Adrenal gland (tissue), 12 donors: ENCODE data around the gene GATA1. TPM values are rescaled to one million over a fixed set of nuclear protein-coding genes. Genes with fewer than 3 reads are reported as not detected.

ENCODE experiments used
- DNase-seq, 7 donors: peaks; one replicate each; pipeline ENCODE4 v3.0.0-alpha.2; 2019 to 2020
- H3K27ac ChIP-seq, 5 donors: fragments of 200-600 bp; sonication (generic) in 4 of 5; 1 replicate in 3 of 5; 2 replicates in 2 of 5; pipeline versions ENCODE4 v1.5.1 to v1.8.0; 2016 to 2020; ENCODE audit warnings: mild to moderate bottlenecking in 1 of 5
- H3K27me3 ChIP-seq: fragments of 200-600 bp; 2 replicates; pipeline ENCODE4 v1.8.0; 2021
- H3K36me3 ChIP-seq, 2 donors: fragments of 200-600 bp; replicated peaks in 1 of 2; 1 replicate in 1 of 2; 2 replicates in 1 of 2; pipeline versions ENCODE4 v1.5.1 to v1.8.0; 2018 to 2022
- H3K4me1 ChIP-seq, 2 donors: fragments of 200-600 bp; replicated peaks in 1 of 2; 1 replicate in 1 of 2; 2 replicates in 1 of 2; pipeline versions ENCODE4 v1.5.1 to v1.8.0; 2018 to 2021
- H3K4me3 ChIP-seq, 4 donors: fragments of 200-600 bp; sonication (generic) in 3 of 4; one replicate each; pipeline ENCODE4 v1.5.1; 2016 to 2018
- H3K9me3 ChIP-seq, 3 donors: fragments of 200-600 bp; sonication (generic) in 1 of 3; replicated peaks in 1 of 3; 1 replicate in 2 of 3; 2 replicates in 1 of 3; pipeline versions ENCODE4 v1.5.1 to v1.8.0; 2016 to 2021
- CTCF ChIP-seq, 6 experiments: fragments of 450-650 bp in 4 of 6; fragments of 200-600 bp in 2 of 6; sonication (generic) in 1 of 6; IDR thresholded peaks; 1 replicate in 5 of 6; 2 replicates in 1 of 6; pipeline versions ENCODE4 v1.5.1 to v1.8.0; 2016 to 2021; ENCODE audit warnings: antibody characterized with exemption in 6 of 6, mild to moderate bottlenecking in 2 of 6, moderate library complexity in 1 of 6
- POLR2A ChIP-seq, 2 donors: fragments of 450-650 bp; IDR thresholded peaks; one replicate each; pipeline ENCODE4 v1.6.1; 2017; ENCODE audit warnings: antibody characterized with exemption in 2 of 2, mild to moderate bottlenecking in 2 of 2, moderate library complexity in 1 of 2
- WGBS, 4 donors: extraction: QIAGEN DNeasy Blood & Tissue Kit in 2 of 4; methylation state at CpG; one replicate each; pipeline versions ENCODE4 v1.1.5 to v1.1.7; 2013 to 2017; 5-methylcytosine and 5-hydroxymethylcytosine counted together
- intact Hi-C, 2 donors: fragments of 100-400 bp; cut with DNase I; formaldehyde crosslinking; loops; one replicate each; pipeline versions ENCODE4 v1.14.1 to v1.15.0; 2022 to 2023
- polyA plus RNA-seq, 3 donors: library from polyadenylated mRNA; stranded (reverse); fragments of 200-250 nt in 2 of 3; fragments of 350-450 nt in 1 of 3; fragmentation: Illumina TruSeq in 1 of 3; extraction: RNeasy Lipid Tissue Mini Kit (QIAGEN cat#74804) in 1 of 3; gene quantifications; one replicate each; pipeline ENCODE4 v1.2.3, GENCODE V29; 2013 to 2014
- total RNA-seq, 9 donors: library from RNA; depleted of rRNA in 4 of 9; stranded (reverse); fragments of >200 nt in 4 of 9; fragments of 120-200 nt in 1 of 9; fragmentation: NEBNext Ultra II Directional in 1 of 9; extraction: Animal tissue kit (Norgen Biotek cat#: 25700) in 1 of 9; gene quantifications; one replicate each; pipeline versions ENCODE4 v1.1.0 to v1.2.4, GENCODE V29; 2013 to 2023
- donor health status: healthy with polysubstance abuse.
- donor health status: Bipolar disorder and iron deficiency.
- donor health status: DM: yes; HTN: yes; CAD: no.
- donor health status: DM: no; HTN: no; CAD: no.
- donor health status: DM: no; HTN: no; CAD: no.
- donor health status: DM: yes; HTN: yes; CAD: no.

The GATA1 gene
- total and polyA plus RNA-seq, 12 donors: 0.27 to 0.43 (median 0.33) TPM; not detected in 9

GRCh38 chrX:48794340-48794910, 8.0 kb downstream of the GATA1 start:
- Histone ChIP-seq H3K4me3 (no peak overlapping the region), H3K27me3 (no peaks in the 10 kb centered on the region), H3K27ac (no peak overlapping the region), H3K9me3 (no peaks in the 10 kb centered on the region), H3K36me3 (no peaks in the 10 kb centered on the region), H3K4me1 (no peaks in the 10 kb centered on the region)
- intact Hi-C loops: loop anchor here in 1 of 2 donors (10.0 kb wide), 1 partner anchor 110 kb away; no protein-coding TSS in a partner anchor
- TF ChIP-seq POLR2A (IDR thresholded peaks at IDR 0.05) (no peak), CTCF (IDR thresholded peaks at IDR 0.05) (no peak)
- 82 to 92% (median 85%) methylated on average over 8 to 12 of the region's 12 CpGs for WGBS, 4 donors
- no peak for DNase-seq

GRCh38 chrX:48794911-48795515, 8.6 kb downstream of the GATA1 start:
- 48 to 74% (median 58%) methylated on average over 3 to 8 of the region's 8 CpGs for WGBS, 4 donors
- intact Hi-C loops: loop anchor here in 1 of 2 donors (10.0 kb wide), 1 partner anchor 110 kb away; no protein-coding TSS in a partner anchor
- H3K4me3 ChIP-seq: no peak overlapping the region
- no peaks in the 10 kb centered on the region for H3K4me1 ChIP-seq
- H3K27ac ChIP-seq: no peak overlapping the region
- H3K27me3 ChIP-seq: no peaks in the 10 kb centered on the region
- no peak for DNase-seq
- no peaks in the 10 kb centered on the region for H3K36me3 ChIP-seq
- H3K9me3 ChIP-seq: no peaks in the 10 kb centered on the region
- TF ChIP-seq CTCF (IDR thresholded peaks at IDR 0.05) (no peak), POLR2A (IDR thresholded peaks at IDR 0.05) (no peak)

GRCh38 chrX:48798318-48798717, 11.9 kb downstream of the GATA1 start:
- Histone ChIP-seq H3K27ac (no peak overlapping the region), H3K27me3 (no peaks in the 10 kb centered on the region), H3K36me3 (no peaks in the 10 kb centered on the region), H3K4me3 (no peak overlapping the region), H3K4me1 (no peaks in the 10 kb centered on the region), H3K9me3 (no peaks in the 10 kb centered on the region)
- 72 to 79% (median 77%) methylated on average over 2 of the region's 2 CpGs for WGBS, 4 donors
- intact Hi-C loops: loop anchor here in 1 of 2 donors (10.0 kb wide), 1 partner anchor 106 kb away; no protein-coding TSS in a partner anchor
- TF ChIP-seq POLR2A (IDR thresholded peaks at IDR 0.05) (no peak), CTCF (IDR thresholded peaks at IDR 0.05) (no peak)
- no peak for DNase-seq

- H3K27ac ChIP-seq: peak overlapping the region; percentile 53 to 96 (median 93)
- TF ChIP-seq CTCF (IDR thresholded peaks at IDR 0.05) (no peak), POLR2A (IDR thresholded peaks at IDR 0.05) (no peak)
- no peaks in the 10 kb centered on the region for H3K4me1 ChIP-seq
- 19 to 58% (median 37%) methylated on average over 10 to 17 of the region's 17 CpGs for WGBS, 4 donors
- H3K9me3 ChIP-seq: no peaks in the 10 kb centered on the region
- H3K4me3 ChIP-seq: peak overlapping the region in 3 of 4 donors; percentile 20 to 64 (median 40)
- peaks cover 0 to 4% of the 10 kb centered on the region in 2 donors for H3K36me3 ChIP-seq
- DNase-seq: peak in 1 of 7 donors; percentile 52
- intact Hi-C loops: no loop called here
- H3K27me3 ChIP-seq: no peaks in the 10 kb centered on the region
Observed at GRCh38 chrX:48800574-48801279, 14.3 kb downstream of the GATA1 start.
